HEK293 (cell line): Measurements from ENCODE around the gene RASA3.

Source experiments
- CTCF ChIA-PET: fragments of 350-600 bp; formaldehyde crosslinking; extraction: SDS; loops from one replicate; lab custom pipeline; 2021; ENCODE audit warnings: antibody characterized with exemption; lab: Yijun Ruan, JAX
- POLR2A ChIA-PET: fragments of 300-600 bp; formaldehyde crosslinking; extraction: SDS; loops from one replicate; lab custom pipeline; 2020; ENCODE audit warnings: antibody characterized with exemption, inconsistent platforms; lab: Yijun Ruan, JAX
- H3K27ac ChIP-seq: fragments of 200-500 bp; sonication (Bioruptor generic); 2 replicates; pipeline ENCODE4 v1.5.1; 2014; ENCODE audit warnings: low read depth, low read length, control low read depth, inconsistent platforms; ENCODE audit errors: extremely low read depth
- H3K36me3 ChIP-seq, 2 experiments: fragments of 200-500 bp in 1 of 2; sonication (Bioruptor generic) in 1 of 2; 1 replicate in 1 of 2; 2 replicates in 1 of 2; pipeline ENCODE4 v1.5.1; 2014 to 2017; ENCODE audit warnings: inconsistent platforms in 2 of 2, low read length in 2 of 2; ENCODE audit not compliant: control insufficient read depth in 2 of 2, insufficient read depth in 1 of 2
- H3K4me1 ChIP-seq: fragments of 200-500 bp; sonication (Bioruptor generic); 2 replicates; pipeline ENCODE4 v1.5.1; 2014; ENCODE audit warnings: mild to moderate bottlenecking, low read length, inconsistent platforms; ENCODE audit not compliant: control insufficient read depth, insufficient read depth
- H3K4me3 ChIP-seq: 2 replicates; pipeline ENCODE4 v1.5.1; 2011; ENCODE audit warnings: low read depth, mild to moderate bottlenecking, control low read depth, low read length, moderate library complexity
- H3K9me3 ChIP-seq: fragments of 200-500 bp; sonication (Bioruptor generic); 2 replicates; pipeline ENCODE4 v1.5.1; 2014; ENCODE audit warnings: low read depth, low read length, inconsistent platforms; ENCODE audit not compliant: control insufficient read depth, insufficient read depth
- HOXC10 ChIP-seq: sonication (generic); formaldehyde crosslinking; IDR thresholded peaks from 2 replicates; pipeline ENCODE4 v1.8.1; 2023; ENCODE audit warnings: mild to moderate bottlenecking, missing genetic modification reagents
- SCRT2 ChIP-seq: fragments of 450-650 bp; formaldehyde crosslinking; IDR thresholded peaks from 2 replicates; pipeline ENCODE4 v1.5.1; 2016; ENCODE audit warnings: missing biosample characterization, missing genetic modification characterization
- SP3 ChIP-seq: fragments of 450-650 bp; formaldehyde crosslinking; IDR thresholded peaks from 2 replicates; pipeline ENCODE4 v1.5.1; 2016; ENCODE audit warnings: missing biosample characterization, missing genetic modification characterization
- ZFP3 ChIP-seq: fragments of 450-650 bp; formaldehyde crosslinking; IDR thresholded peaks from 2 replicates; pipeline ENCODE4 v1.5.1; 2016; ENCODE audit warnings: low read depth, missing biosample characterization, missing genetic modification characterization
- ZIC2 ChIP-seq: fragments of 450-650 bp; formaldehyde crosslinking; IDR thresholded peaks from 2 replicates; pipeline ENCODE4 v1.5.1; 2016; ENCODE audit warnings: missing biosample characterization, missing genetic modification characterization
- ZNF112 ChIP-seq: fragments of 450-650 bp; formaldehyde crosslinking; IDR thresholded peaks from 2 replicates; pipeline ENCODE4 v1.5.0; 2017; ENCODE audit warnings: missing biosample characterization, missing genetic modification characterization
- ZNF157 ChIP-seq: fragments of 450-650 bp; formaldehyde crosslinking; IDR thresholded peaks from 2 replicates; pipeline ENCODE4 v1.5.1; 2016; ENCODE audit warnings: missing biosample characterization, missing genetic modification characterization
- ZNF341 ChIP-seq: fragments of 450-650 bp; formaldehyde crosslinking; IDR thresholded peaks from 2 replicates; pipeline ENCODE4; 2016; ENCODE audit warnings: low read depth, missing biosample characterization, missing genetic modification characterization
- ZNF529 ChIP-seq: fragments of 450-650 bp; formaldehyde crosslinking; IDR thresholded peaks from 2 replicates; pipeline ENCODE4 v1.5.1; 2017; ENCODE audit warnings: missing genetic modification characterization, missing biosample characterization; ENCODE audit not compliant: insufficient replicate concordance
- ZNF530 ChIP-seq: fragments of 450-650 bp; formaldehyde crosslinking; IDR thresholded peaks from 2 replicates; pipeline ENCODE4 v1.5.1; 2016; ENCODE audit warnings: low read depth, missing biosample characterization, missing genetic modification characterization
- ZNF600 ChIP-seq: fragments of 450-650 bp; formaldehyde crosslinking; IDR thresholded peaks from 2 replicates; pipeline ENCODE4 v1.5.1; 2016; ENCODE audit warnings: missing biosample characterization, missing genetic modification characterization
- ZNF626 ChIP-seq: fragments of 450-650 bp; sonication (Bioruptor Pico); formaldehyde crosslinking; IDR thresholded peaks from 2 replicates; pipeline ENCODE4 v1.5.1; 2018; ENCODE audit warnings: missing biosample characterization, missing genetic modification characterization, inconsistent platforms
- TF ChIP-seq, protein P1 (sequence below): fragments of 450-650 bp; formaldehyde crosslinking; IDR thresholded peaks from 2 replicates; pipeline ENCODE4 v1.5.1; 2017; ENCODE audit warnings: missing biosample characterization, missing genetic modification characterization
- TF ChIP-seq, protein P2 (sequence below): fragments of 450-650 bp; formaldehyde crosslinking; conservative IDR thresholded peaks from 2 replicates; pipeline ENCODE4 v1.5.1; 2016; ENCODE audit warnings: low read depth, missing biosample characterization, missing genetic modification characterization
- TF ChIP-seq, protein P3 (sequence below): fragments of 450-650 bp; formaldehyde crosslinking; IDR thresholded peaks from 2 replicates; pipeline ENCODE4 v1.5.1; 2016; ENCODE audit warnings: missing biosample characterization, missing genetic modification characterization
- TF ChIP-seq, protein P4 (sequence below): fragments of 450-650 bp; formaldehyde crosslinking; IDR thresholded peaks from 2 replicates; pipeline ENCODE4 v1.5.1; 2017; ENCODE audit warnings: missing biosample characterization, mild to moderate bottlenecking, missing genetic modification characterization, moderate library complexity
- TF ChIP-seq, protein P5 (sequence below): fragments of 450-650 bp; formaldehyde crosslinking; IDR thresholded peaks from 2 replicates; pipeline ENCODE4 v1.5.1; 2016; ENCODE audit warnings: missing biosample characterization, missing genetic modification characterization

RASA3 gene

DNA sequence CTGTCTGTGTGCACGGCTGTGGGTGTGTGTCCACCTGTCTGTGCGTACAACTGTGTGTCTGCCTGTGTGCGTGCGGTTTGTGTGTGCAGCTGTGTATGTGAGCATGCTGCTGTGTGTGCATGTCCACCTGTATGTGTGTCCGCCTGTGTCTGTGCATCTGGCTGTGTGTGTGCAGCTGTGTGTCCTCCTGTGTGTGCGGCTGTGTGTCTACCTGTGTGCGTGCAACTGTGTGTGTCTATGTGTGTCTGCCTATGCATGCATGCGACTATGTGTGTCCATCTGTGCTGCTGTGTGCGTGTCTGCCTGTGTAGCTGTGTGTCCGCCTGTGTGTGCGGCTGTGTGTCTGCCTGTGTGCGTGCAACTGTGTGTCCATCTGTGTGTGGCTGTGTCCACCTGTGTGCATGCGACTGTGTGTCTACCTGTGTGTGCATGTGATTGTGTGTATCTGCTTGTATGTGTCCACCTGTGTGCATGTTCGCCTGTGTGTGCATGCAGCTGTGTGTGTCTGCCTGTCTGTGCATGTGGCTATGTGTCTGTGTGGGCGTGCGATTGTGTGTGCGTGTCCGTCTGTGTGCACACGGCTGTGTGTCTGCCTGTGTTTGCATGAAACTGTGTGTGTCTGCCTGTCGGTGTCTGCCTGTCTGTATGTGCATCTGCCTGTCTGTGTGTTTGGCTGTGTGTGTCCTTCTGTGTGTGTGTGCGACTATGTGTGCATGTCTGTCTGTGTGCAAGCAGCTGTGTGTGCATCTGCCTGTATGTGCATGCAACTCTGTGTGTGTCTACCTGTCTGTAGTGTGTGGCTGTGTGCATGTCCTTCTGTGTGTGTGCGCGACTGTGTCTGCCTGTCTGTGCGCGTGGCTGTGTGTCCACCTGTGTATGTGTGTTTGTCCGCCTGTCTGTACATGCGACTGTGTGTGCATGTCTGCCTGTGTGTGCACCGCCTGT, 101.5 kb downstream of the RASA3 start:
- Histone ChIP-seq H3K4me1 (no peaks in the 10 kb centered on the region), H3K27ac (no peak overlapping the region), H3K36me3 (no peaks in the 10 kb centered on the region), H3K4me3 (no peak overlapping the region), H3K9me3 (no peaks in the 10 kb centered on the region)
- TF ChIP-seq, protein P1, sequence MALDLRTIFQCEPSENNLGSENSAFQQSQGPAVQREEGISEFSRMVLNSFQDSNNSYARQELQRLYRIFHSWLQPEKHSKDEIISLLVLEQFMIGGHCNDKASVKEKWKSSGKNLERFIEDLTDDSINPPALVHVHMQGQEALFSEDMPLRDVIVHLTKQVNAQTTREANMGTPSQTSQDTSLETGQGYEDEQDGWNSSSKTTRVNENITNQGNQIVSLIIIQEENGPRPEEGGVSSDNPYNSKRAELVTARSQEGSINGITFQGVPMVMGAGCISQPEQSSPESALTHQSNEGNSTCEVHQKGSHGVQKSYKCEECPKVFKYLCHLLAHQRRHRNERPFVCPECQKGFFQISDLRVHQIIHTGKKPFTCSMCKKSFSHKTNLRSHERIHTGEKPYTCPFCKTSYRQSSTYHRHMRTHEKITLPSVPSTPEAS (tag by site-specific recombination) = peak; percentile 86
- peak; percentile 49; the same call in 1 of the 2 replicates for TF ChIP-seq SCRT2 (tag by site-specific recombination)
- no peak for TF ChIP-seq ZNF626 (tag by site-specific recombination)
- ChIA-PET POLR2A (no interaction called here), CTCF (interaction anchor here (0.5 kb wide), 1 partner anchor 197 kb away, joined by 3 read pairs; no protein-coding TSS in a partner anchor)

DNA sequence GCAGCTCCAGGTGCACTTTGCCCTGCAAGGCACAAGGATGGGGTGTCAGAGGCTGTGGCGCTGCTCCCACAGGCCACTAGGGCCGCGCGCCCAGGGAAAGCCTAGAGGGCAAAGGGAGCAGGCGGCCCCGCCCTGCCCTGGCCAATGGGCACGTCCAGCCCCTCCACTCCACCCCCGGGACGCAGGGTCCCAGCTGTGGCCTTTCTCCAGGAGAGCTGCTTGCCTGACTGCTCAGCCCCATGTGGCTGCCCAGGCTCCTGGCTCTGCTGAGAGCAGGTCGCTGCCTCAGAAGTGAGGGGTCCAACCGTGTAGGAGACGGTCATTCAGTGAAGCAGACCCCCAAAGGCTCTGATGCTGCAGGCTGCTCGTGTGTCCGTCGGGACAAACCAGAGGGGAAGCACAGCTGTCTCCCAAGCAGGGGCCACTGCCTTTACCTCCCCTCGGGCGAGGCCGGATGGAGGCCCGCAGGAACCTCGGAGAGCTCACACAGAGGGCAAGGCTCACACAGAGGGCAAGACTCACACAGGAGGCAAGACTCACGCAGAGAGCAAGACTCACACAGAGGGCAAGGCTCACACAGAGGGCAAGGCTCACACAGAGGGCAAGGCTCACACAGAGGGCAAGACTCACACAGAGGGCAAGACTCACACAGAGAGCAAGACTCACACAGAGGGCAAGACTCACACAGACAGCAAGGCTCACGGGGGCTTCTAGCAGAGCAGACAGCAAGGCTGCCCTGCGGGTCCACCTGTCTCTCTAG, 102.4 kb downstream of the RASA3 start:
- H3K9me3 ChIP-seq = no peaks in the 10 kb centered on the region
- TF ChIP-seq ZIC2 (tag by site-specific recombination) (peak; percentile 45; the same call in 1 of the 2 replicates), ZFP3 (no peak)
- TF ChIP-seq, all 188 proteins: peak for 1
- ChIA-PET POLR2A (no interaction called here), CTCF (interaction anchor here (0.5 kb wide), 1 partner anchor 255 kb away, joined by 4 read pairs; no protein-coding TSS in a partner anchor)
- no peaks in the 10 kb centered on the region for H3K36me3 ChIP-seq
- no peak overlapping the region for H3K4me3 ChIP-seq
- no peak overlapping the region for H3K27ac ChIP-seq
- no peaks in the 10 kb centered on the region for H3K4me1 ChIP-seq

DNA sequence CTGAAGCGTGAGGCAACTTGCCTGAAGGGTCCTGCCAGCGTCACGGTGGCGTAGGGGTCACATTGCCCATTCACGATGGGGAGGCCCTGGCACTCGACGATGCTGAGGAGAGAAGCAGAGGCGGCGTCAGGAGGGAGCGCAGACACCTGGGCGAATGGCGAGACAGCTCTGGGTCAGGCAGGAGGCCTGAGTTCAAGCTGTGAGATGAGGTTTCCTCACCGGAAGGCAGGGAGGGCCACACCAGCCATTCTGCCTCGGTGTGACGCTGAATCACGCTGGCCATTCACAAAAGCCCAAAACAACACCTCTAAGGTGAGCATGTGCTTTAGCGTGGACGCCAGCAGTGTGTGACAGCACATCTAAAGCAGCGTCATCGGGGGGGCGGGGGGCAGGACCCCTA, 104.6 kb downstream of the RASA3 start:
- H3K4me1 ChIP-seq = no peaks in the 10 kb centered on the region
- ChIA-PET CTCF (no interaction called here), POLR2A (no interaction called here)
- no peak overlapping the region for H3K4me3 ChIP-seq
- H3K36me3 ChIP-seq = no peaks in the 10 kb centered on the region
- H3K9me3 ChIP-seq = no peaks in the 10 kb centered on the region
- H3K27ac ChIP-seq = no peak overlapping the region
- no peak for TF ChIP-seq ZNF157 (tag by site-specific recombination)
- no peak for TF ChIP-seq ZNF529 (tag by site-specific recombination)
- TF ChIP-seq ZNF341 = no peak
- no peak for TF ChIP-seq ZNF600 (tag by site-specific recombination)
- TF ChIP-seq SP3 (tag by site-specific recombination) = no peak
- TF ChIP-seq, protein P2, sequence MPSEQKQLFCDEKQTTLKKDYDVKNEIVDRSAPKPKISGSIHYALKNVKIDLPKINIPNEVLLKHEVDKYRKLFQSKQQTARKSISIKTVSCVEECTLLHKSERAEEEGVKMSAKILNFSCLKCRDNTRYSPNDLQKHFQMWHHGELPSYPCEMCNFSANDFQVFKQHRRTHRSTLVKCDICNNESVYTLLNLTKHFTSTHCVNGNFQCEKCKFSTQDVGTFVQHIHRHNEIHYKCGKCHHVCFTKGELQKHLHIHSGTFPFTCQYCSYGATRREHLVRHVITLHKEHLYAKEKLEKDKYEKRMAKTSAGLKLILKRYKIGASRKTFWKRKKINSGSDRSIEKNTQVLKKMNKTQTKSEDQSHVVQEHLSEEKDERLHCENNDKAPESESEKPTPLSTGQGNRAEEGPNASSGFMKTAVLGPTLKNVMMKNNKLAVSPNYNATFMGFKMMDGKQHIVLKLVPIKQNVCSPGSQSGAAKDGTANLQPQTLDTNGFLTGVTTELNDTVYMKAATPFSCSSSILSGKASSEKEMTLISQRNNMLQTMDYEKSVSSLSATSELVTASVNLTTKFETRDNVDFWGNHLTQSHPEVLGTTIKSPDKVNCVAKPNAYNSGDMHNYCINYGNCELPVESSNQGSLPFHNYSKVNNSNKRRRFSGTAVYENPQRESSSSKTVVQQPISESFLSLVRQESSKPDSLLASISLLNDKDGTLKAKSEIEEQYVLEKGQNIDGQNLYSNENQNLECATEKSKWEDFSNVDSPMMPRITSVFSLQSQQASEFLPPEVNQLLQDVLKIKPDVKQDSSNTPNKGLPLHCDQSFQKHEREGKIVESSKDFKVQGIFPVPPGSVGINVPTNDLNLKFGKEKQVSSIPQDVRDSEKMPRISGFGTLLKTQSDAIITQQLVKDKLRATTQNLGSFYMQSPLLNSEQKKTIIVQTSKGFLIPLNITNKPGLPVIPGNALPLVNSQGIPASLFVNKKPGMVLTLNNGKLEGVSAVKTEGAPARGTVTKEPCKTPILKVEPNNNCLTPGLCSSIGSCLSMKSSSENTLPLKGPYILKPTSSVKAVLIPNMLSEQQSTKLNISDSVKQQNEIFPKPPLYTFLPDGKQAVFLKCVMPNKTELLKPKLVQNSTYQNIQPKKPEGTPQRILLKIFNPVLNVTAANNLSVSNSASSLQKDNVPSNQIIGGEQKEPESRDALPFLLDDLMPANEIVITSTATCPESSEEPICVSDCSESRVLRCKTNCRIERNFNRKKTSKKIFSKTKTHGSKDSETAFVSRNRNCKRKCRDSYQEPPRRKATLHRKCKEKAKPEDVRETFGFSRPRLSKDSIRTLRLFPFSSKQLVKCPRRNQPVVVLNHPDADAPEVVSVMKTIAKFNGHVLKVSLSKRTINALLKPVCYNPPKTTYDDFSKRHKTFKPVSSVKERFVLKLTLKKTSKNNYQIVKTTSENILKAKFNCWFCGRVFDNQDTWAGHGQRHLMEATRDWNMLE (tag by site-specific recombination) = no peak
- TF ChIP-seq ZNF112 (tag by site-specific recombination) = no peak
- TF ChIP-seq ZNF530 (tag by site-specific recombination) = no peak
- TF ChIP-seq, protein P3, sequence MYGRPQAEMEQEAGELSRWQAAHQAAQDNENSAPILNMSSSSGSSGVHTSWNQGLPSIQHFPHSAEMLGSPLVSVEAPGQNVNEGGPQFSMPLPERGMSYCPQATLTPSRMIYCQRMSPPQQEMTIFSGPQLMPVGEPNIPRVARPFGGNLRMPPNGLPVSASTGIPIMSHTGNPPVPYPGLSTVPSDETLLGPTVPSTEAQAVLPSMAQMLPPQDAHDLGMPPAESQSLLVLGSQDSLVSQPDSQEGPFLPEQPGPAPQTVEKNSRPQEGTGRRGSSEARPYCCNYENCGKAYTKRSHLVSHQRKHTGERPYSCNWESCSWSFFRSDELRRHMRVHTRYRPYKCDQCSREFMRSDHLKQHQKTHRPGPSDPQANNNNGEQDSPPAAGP (tag by site-specific recombination) = no peak
- TF ChIP-seq, protein P4, sequence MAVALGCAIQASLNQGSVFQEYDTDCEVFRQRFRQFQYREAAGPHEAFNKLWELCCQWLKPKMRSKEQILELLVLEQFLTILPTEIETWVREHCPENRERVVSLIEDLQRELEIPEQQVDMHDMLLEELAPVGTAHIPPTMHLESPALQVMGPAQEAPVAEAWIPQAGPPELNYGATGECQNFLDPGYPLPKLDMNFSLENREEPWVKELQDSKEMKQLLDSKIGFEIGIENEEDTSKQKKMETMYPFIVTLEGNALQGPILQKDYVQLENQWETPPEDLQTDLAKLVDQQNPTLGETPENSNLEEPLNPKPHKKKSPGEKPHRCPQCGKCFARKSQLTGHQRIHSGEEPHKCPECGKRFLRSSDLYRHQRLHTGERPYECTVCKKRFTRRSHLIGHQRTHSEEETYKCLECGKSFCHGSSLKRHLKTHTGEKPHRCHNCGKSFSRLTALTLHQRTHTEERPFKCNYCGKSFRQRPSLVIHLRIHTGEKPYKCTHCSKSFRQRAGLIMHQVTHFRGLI (tag by site-specific recombination) = no peak
- no peak for TF ChIP-seq HOXC10 (CRISPR knock-in tag)
- TF ChIP-seq, protein P5, sequence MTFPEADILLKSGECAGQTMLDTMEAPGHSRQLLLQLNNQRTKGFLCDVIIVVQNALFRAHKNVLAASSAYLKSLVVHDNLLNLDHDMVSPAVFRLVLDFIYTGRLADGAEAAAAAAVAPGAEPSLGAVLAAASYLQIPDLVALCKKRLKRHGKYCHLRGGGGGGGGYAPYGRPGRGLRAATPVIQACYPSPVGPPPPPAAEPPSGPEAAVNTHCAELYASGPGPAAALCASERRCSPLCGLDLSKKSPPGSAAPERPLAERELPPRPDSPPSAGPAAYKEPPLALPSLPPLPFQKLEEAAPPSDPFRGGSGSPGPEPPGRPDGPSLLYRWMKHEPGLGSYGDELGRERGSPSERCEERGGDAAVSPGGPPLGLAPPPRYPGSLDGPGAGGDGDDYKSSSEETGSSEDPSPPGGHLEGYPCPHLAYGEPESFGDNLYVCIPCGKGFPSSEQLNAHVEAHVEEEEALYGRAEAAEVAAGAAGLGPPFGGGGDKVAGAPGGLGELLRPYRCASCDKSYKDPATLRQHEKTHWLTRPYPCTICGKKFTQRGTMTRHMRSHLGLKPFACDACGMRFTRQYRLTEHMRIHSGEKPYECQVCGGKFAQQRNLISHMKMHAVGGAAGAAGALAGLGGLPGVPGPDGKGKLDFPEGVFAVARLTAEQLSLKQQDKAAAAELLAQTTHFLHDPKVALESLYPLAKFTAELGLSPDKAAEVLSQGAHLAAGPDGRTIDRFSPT (tag by site-specific recombination) = no peak
